HG03196 (cell line): ENCODE data around the gene PAQR5.

Source experiments
- ATAC-seq: cut with Tn5 transposase; IDR thresholded peaks from one replicate; pipeline ENCODE4 v1.9.1; 2021; ENCODE audit not compliant: unreplicated experiment

The PAQR5 gene

GRCh38 chr15:69456208-69457166 lies 157.8 kb downstream of the PAQR5 start:
- ATAC-seq = no peak
